HCT116 (cell line): ENCODE data around the gene KRTAP12-1. TPM values are rescaled to one million over a fixed set of nuclear protein-coding genes. Genes with fewer than 3 reads are reported as not detected.

Experiments used
- ATAC-seq: fragments of 200-7000 bp; cut with Tn5 transposase; 2 replicates; pipeline ENCODE4 v1.9.1; 2020; ENCODE audit warnings: mild to moderate bottlenecking, moderate library complexity
- BruUV-seq: library from RNA; stranded (reverse); fragments of 400-500 nt; replicated peaks from 2 replicates; lab custom pipeline; 2021; lab: Mats Ljungman, UMichigan
- CTCF ChIA-PET: fragments of 300-600 bp; sonication (Branson Sonifier 250); formaldehyde crosslinking; loops from one replicate; lab custom pipeline; 2021; ENCODE audit warnings: antibody characterized with exemption; lab: Charles Lee
- POLR2A ChIA-PET: fragments of 300-600, 350-600 bp; sonication (Branson Sonifier 250); formaldehyde crosslinking; loops from one replicate; lab custom pipeline; 2021; ENCODE audit warnings: antibody characterized with exemption; lab: Charles Lee
- RAD21 ChIA-PET, 2 experiments: fragments of 300-600 bp; sonication (Branson Sonifier 250); formaldehyde crosslinking; loops; one replicate each; lab custom pipeline; 2023; ENCODE audit warnings: low total read pairs in 2 of 2; ENCODE audit not compliant: uncharacterized antibody in 2 of 2, unreplicated experiment in 2 of 2, low non-redundant PET in 1 of 2; lab: Charles Lee
- DNase-seq: peaks from one replicate; pipeline ENCODE4 v3.0.0-alpha.2; 2010; ENCODE audit warnings: low read depth, low spot score
- H2AFZ ChIP-seq: fragments of 200-600 bp; shearing (Covaris generic), sonication (generic); 2 replicates; pipeline ENCODE4 v1.6.1; 2017; ENCODE audit warnings: low read depth, mixed run types, mixed read lengths, antibody characterized with exemption, low read length; ENCODE audit not compliant: poor library complexity, severe bottlenecking
- H3K27ac ChIP-seq: 2 replicates; pipeline ENCODE4 v1.5.1; 2012; ENCODE audit warnings: low read depth, low read length
- H3K27me3 ChIP-seq: fragments of 200-600 bp; sonication (generic); 2 replicates; pipeline ENCODE4 v1.6.1; 2016; ENCODE audit warnings: mixed run types, low read length, mixed read lengths; ENCODE audit not compliant: insufficient read depth
- H3K36me3 ChIP-seq, 2 experiments: fragments of 200-500 bp in 1 of 2; fragments of 200-600 bp in 1 of 2; sonication (Bioruptor generic) in 1 of 2; sonication (generic) in 1 of 2; 2 replicates each; pipeline versions ENCODE4 v1.5.1 to v1.6.1; 2014 to 2016; ENCODE audit warnings: low read length in 2 of 2, inconsistent platforms in 1 of 2, mixed read lengths in 1 of 2, mixed run types in 1 of 2; ENCODE audit not compliant: insufficient read depth in 2 of 2, control insufficient read depth in 1 of 2
- H3K4me1 ChIP-seq, 2 experiments: fragments of 200-600 bp in 1 of 2; sonication (generic) in 1 of 2; 2 replicates each; pipeline versions ENCODE4 v1.5.1 to v1.6.1; 2012 to 2017; ENCODE audit warnings: low read length in 2 of 2, inconsistent platforms in 1 of 2, mild to moderate bottlenecking in 1 of 2, mixed read lengths in 1 of 2, mixed run types in 1 of 2, moderate library complexity in 1 of 2; ENCODE audit not compliant: insufficient read depth in 2 of 2, control insufficient read depth in 1 of 2
- H3K4me2 ChIP-seq: fragments of 200-600 bp; sonication (generic); 2 replicates; pipeline ENCODE4 v1.6.1; 2017; ENCODE audit warnings: mixed run types, low read length, mixed read lengths
- H3K4me3 ChIP-seq, 2 experiments: fragments of 200-600 bp in 1 of 2; sonication (generic) in 1 of 2; replicated peaks in 1 of 2; 2 replicates each; pipeline ENCODE4 v1.5.1; 2011 to 2016; ENCODE audit warnings: low read length in 2 of 2, control low read depth in 1 of 2, low read depth in 1 of 2, mild to moderate bottlenecking in 1 of 2, mixed read lengths in 1 of 2, mixed run types in 1 of 2
- H3K79me2 ChIP-seq: fragments of 200-600 bp; sonication (generic); 2 replicates; pipeline ENCODE4 v1.6.1; 2017; ENCODE audit warnings: mild to moderate bottlenecking, mixed run types, low read length, moderate library complexity, mixed read lengths; ENCODE audit not compliant: insufficient read depth
- H3K9ac ChIP-seq: fragments of 200-600 bp; sonication (generic); 2 replicates; pipeline ENCODE4 v1.6.1; 2016; ENCODE audit warnings: low read length, mixed read lengths
- H3K9me2 ChIP-seq: fragments of 200-600 bp; sonication (generic), shearing (Covaris generic); 2 replicates; pipeline ENCODE4 v1.6.1; 2017; ENCODE audit warnings: mixed run types, mild to moderate bottlenecking, moderate library complexity; ENCODE audit not compliant: insufficient read depth
- H3K9me3 ChIP-seq, 2 experiments: fragments of 200-500 bp in 1 of 2; fragments of 200-600 bp in 1 of 2; sonication (Bioruptor generic) in 1 of 2; sonication (generic) in 1 of 2; 2 replicates each; pipeline ENCODE4 v1.6.1; 2014 to 2017; ENCODE audit warnings: low read length in 2 of 2, mixed read lengths in 2 of 2, inconsistent platforms in 1 of 2, low read depth in 1 of 2, mild to moderate bottlenecking in 1 of 2, mixed run types in 1 of 2, moderate library complexity in 1 of 2; ENCODE audit not compliant: control insufficient read depth in 1 of 2, insufficient read depth in 1 of 2
- H4K20me1 ChIP-seq: fragments of 200-600 bp; sonication (generic), shearing (Covaris generic); 2 replicates; pipeline ENCODE4 v1.6.1; 2017; ENCODE audit warnings: mixed run types, mild to moderate bottlenecking, moderate library complexity; ENCODE audit not compliant: insufficient read depth
- ELF1 ChIP-seq: IDR thresholded peaks from 2 replicates; pipeline ENCODE4 v1.6.1; 2012; ENCODE audit warnings: low read depth, borderline replicate concordance
- POLR2A ChIP-seq: IDR thresholded peaks from 2 replicates; pipeline ENCODE4 v1.7.0; 2011; ENCODE audit warnings: borderline replicate concordance; ENCODE audit not compliant: insufficient read depth, insufficient read length; ENCODE audit errors: extremely low read depth
- RAD21 ChIP-seq: IDR thresholded peaks from 2 replicates; pipeline ENCODE4 v1.6.1; 2012; ENCODE audit warnings: low read depth, mild to moderate bottlenecking
- SP1 ChIP-seq: IDR thresholded peaks from 2 replicates; pipeline ENCODE4 v1.6.1; 2012; ENCODE audit warnings: low read depth
- TCF7L2 ChIP-seq: IDR thresholded peaks from 2 replicates; pipeline ENCODE4 v1.7.0; 2011; ENCODE audit warnings: borderline replicate concordance, inconsistent platforms; ENCODE audit not compliant: insufficient read depth, insufficient read length; ENCODE audit errors: extremely low read depth
- YY1 ChIP-seq: IDR thresholded peaks from 2 replicates; pipeline ENCODE4 v1.6.1; 2011; ENCODE audit warnings: low read length, low read depth, moderate library complexity, mild to moderate bottlenecking; ENCODE audit not compliant: insufficient replicate concordance; ENCODE audit errors: extremely low read depth
- ZFX ChIP-seq: fragments of 450-650 bp; IDR thresholded peaks from 2 replicates; pipeline ENCODE4 v1.6.1; 2017
- ZNF274 ChIP-seq: fragments of 200-500 bp; sonication (Bioruptor generic); IDR thresholded peaks from 2 replicates; pipeline ENCODE4 v1.6.1; 2014; ENCODE audit warnings: mild to moderate bottlenecking, low read depth, low read length, inconsistent platforms
- intact Hi-C: fragments of 100-400 bp; cut with micrococcal nuclease; formaldehyde crosslinking; loops from 2 replicates; pipeline ENCODE4 v1.10.0; 2022
- total RNA-seq: library from RNA; stranded (reverse); gene quantifications from one replicate; pipeline ENCODE4 v1.2.1, GENCODE V29; 2021; ENCODE audit not compliant: unreplicated experiment
- TF ChIP-seq, protein P1 (sequence below): IDR thresholded peaks from 2 replicates; pipeline ENCODE4 v1.6.1; 2012
- TF ChIP-seq, protein P2 (sequence below): IDR thresholded peaks from 2 replicates; pipeline ENCODE4 v1.6.1; 2012
- TF ChIP-seq, protein P3 (sequence below), 3 experiments: fragments of 200-600 bp in 1 of 3; sonication (generic) in 1 of 3; IDR thresholded peaks in 2 of 3; conservative IDR thresholded peaks in 1 of 3; 2 replicates each; pipeline ENCODE4 v1.5.1; 2012 to 2017; ENCODE audit warnings: low read depth in 2 of 3, low read length in 2 of 3, antibody characterized with exemption in 1 of 3, borderline replicate concordance in 1 of 3, control low read depth in 1 of 3, mild to moderate bottlenecking in 1 of 3, mixed read lengths in 1 of 3, mixed run types in 1 of 3, moderate library complexity in 1 of 3; ENCODE audit not compliant: insufficient read depth in 1 of 3

Gene KRTAP12-1
- total RNA-seq, 1 experiment from 2014 or later = not detected

DNA sequence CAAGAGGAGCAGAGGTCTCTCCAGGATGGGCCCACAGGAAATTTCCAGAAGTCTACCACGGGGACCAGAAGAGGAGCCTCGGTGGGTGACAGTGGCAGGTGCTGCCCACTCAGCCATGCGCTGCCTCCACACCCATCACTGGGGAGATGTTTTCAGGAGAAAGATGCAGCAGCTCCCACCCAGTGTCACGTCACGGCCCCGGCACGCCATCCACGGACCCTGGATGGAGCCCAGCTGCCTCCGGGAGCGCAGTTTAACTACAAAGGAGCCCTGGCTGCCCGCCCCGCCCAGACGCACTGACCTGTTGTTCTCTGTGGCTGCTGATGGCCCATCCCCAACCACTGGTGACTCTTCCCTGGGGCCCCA is 22.7 kb upstream of the KRTAP12-1 start:
- Histone ChIP-seq H3K4me2 (no peak overlapping the region), H3K9me3 (no peaks in the 10 kb centered on the region), H4K20me1 (no peaks in the 10 kb centered on the region), H2AFZ (no peak overlapping the region), H3K79me2 (no peaks in the 10 kb centered on the region), H3K9me2 (no peaks in the 10 kb centered on the region), H3K4me1 (no peaks in the 10 kb centered on the region), H3K27ac (no peak overlapping the region), H3K9ac (no peak overlapping the region), H3K4me3 (no peak overlapping the region), H3K36me3 (no peaks in the 10 kb centered on the region), H3K27me3 (peaks cover 9% of the 10 kb centered on the region; the same call in 1 of the 2 replicates)
- TF ChIP-seq ZNF274 (no peak), TCF7L2 (no peak), ZFX (no peak), ELF1 (no peak), YY1 (no peak), RAD21 (no peak), SP1 (no peak), POLR2A (no peak)
- TF ChIP-seq, protein P1, sequence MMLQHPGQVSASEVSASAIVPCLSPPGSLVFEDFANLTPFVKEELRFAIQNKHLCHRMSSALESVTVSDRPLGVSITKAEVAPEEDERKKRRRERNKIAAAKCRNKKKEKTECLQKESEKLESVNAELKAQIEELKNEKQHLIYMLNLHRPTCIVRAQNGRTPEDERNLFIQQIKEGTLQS = no peak
- TF ChIP-seq, protein P2, sequence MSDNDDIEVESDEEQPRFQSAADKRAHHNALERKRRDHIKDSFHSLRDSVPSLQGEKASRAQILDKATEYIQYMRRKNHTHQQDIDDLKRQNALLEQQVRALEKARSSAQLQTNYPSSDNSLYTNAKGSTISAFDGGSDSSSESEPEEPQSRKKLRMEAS = no peak
- TF ChIP-seq, protein P3, sequence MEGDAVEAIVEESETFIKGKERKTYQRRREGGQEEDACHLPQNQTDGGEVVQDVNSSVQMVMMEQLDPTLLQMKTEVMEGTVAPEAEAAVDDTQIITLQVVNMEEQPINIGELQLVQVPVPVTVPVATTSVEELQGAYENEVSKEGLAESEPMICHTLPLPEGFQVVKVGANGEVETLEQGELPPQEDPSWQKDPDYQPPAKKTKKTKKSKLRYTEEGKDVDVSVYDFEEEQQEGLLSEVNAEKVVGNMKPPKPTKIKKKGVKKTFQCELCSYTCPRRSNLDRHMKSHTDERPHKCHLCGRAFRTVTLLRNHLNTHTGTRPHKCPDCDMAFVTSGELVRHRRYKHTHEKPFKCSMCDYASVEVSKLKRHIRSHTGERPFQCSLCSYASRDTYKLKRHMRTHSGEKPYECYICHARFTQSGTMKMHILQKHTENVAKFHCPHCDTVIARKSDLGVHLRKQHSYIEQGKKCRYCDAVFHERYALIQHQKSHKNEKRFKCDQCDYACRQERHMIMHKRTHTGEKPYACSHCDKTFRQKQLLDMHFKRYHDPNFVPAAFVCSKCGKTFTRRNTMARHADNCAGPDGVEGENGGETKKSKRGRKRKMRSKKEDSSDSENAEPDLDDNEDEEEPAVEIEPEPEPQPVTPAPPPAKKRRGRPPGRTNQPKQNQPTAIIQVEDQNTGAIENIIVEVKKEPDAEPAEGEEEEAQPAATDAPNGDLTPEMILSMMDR (IDR thresholded peaks at IDR 0.05 in 2 of 3, conservative IDR thresholded peaks at IDR 0.05 in 1 of 3; ENCODE audit: borderline replicate concordance in 1 of 3, insufficient read depth in 1 of 3, low read depth in 2 of 3, low read length in 2 of 3) = no peak
- no TSS peak for BruUV-seq
- ChIA-PET RAD21 (no interaction called here), POLR2A (no interaction called here), CTCF (no interaction called here)
- no peak for ATAC-seq
- no peak for DNase-seq
- intact Hi-C loops = no loop called here
